Activated CD4-positive, alpha-beta T cell treated with anti-CD3 and anti-CD28 coated beads for 24 hours (primary cell): ENCODE measurements around the gene MCCD1.
"Not testable (repeated sequence)": the region's sequence is repeated elsewhere in the genome, so short reads cannot be mapped to it uniquely, and the experiment has no call there.

ENCODE experiments used
- DNase-seq, 2 donors: peaks; one replicate each; pipeline ENCODE4 v3.0.0-alpha.2; 2020; ENCODE audit warnings: low read depth in 2 of 2

Gene MCCD1

DNA sequence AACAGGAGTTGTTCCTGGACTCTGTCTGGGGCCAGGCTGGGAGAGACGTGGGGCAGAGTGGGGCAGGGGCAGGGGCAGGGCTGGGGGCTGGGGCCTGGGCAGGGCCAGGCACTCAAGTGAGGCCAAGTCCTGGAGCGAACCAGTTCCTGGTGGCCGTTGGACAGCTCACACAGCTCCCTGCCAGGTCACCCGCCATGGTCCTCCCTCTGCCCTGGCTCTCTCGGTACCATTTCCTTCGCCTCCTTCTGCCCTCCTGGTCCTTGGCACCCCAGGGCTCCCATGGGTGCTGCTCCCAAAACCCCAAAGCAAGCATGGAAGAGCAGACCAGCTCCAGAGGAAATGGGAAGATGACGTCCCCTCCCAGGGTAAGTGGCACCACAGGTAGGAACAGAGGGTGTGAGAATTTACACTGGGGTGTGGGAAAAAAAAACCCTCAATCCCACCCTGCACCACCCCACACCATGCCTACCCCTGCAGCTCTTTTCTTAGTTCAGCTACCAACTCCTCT, at the start of gene MCCD1:
MCCD1 (plus strand) TSS at position 142 of the 508 bp plus-strand sequence; CDS start at position 195, 53 bp downstream.
- DNase-seq = no peak

GRCh38 chr6:31479151-31479932, 49.4 kb upstream of the MCCD1 start:
- no peak for DNase-seq

DNA sequence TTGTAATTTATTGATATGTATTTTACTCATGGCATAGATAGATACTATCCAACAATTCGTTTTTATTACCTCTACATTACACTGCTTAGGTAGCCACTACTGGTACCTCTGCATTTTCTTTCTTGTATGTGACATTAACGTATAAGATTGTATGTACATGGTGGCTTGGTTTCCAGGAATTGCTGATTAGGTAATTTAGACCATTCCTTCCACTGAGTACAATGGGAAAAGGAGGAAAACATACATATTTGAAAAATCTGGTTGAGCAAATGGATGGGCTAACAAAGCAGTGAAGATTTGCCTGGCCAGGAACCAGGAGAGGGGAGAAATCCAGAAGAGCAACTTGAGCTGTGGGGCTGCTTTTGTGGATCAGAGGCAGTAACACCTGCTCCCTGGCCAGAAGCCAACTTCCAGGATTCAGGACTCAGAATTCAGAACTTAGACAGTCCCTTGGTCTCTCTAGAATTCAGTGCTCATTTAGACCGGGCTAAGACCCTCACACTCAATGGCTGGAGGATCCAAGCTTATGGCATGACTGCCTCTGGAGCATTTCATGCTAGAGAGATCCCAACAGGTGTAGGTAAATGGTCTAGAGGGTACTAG, 48.7 kb upstream of the MCCD1 start:
- DNase-seq = no peak

DNA sequence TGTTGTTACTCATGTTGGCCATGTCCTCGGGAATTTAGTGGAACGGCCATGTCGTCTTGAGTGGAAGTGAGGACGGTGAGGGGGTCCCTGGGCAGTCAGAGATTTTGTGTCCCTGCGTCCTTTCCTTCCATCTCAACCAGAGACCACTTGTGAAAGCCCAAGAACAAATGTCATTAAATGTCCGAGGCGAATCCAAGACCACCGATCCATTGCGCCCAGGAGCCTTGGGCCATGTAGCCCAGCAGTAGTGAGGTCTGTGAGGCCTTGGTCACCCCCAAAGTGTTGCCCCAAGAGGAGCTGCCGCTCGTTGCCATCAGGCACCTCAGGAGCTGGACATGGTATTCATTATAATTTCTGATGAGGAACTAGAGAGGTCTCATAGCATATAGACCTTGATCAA, 48.2 kb upstream of the MCCD1 start:
- no peak for DNase-seq

DNA sequence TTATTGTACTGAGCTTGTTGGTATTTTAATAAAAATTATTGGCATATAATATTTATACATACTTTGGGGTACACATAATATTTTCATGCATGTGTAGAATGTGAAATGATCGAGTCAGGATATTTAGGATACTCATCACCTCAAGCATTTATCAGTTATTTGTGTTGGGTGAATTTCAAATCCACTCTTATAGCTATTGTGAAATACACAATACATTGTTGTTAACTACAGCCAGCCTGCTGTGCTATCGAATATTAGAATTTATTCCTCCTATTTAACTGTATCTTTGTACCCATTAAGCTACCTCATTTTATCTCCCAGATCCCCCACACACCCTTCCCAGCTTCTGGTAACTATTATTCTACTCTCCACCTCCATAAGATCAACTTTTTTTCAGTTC, 45.4 kb upstream of the MCCD1 start:
- DNase-seq = no peak

DNA sequence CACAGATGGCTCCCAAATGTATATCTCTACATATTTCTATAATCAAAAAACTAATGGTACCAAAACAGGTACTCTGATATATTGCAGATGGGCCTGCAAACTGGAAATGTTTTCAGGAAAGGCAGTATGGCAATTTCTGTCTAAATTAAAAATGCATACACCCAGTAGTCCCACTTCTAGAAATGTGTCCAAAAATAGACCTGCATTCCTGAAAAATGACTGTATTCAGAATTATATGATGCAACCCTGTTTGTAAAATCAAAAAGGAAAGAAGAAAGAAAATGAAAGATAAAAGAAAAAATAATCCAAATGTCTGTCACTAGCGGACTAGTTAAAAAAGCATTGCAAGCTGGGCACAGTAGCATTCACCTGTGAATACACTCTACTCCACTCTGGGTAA, 43.7 kb upstream of the MCCD1 start:
- DNase-seq = no peak

DNA sequence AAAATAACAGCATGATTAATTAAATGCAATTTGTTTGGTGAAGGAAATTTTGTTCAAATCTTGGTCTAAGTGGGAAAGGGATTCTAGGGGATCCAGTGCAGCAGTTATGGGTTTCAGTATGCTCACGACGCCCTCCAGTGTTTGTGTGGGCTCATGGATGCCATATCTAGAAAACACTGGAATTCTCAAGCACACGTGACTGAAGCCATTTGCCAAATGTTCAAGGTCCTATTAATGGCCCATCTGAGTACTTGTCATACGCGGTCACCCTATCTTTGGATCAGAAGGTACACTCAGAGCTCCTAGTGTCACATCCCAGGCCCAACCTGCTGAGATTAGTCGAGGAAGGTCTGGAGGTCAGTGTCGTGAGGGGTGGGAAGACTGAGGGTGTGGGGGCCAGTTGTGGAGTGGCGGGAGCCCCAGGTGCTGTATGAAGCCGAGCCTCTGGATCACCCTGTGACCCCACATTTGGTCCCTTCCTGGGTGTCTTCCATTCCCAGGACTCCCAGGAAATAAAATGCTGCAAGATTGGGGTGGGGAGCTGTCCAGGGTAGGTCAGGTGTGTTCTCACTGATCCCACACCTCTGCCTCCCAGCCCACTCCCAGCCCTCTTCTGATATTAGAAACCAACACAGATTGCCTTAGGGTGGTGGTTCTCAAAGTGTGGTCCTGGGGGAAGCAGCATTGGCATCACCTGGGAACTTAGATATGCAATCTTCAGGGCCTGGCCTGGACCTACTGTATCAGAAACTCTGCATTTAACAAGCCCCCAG, 42.5 kb upstream of the MCCD1 start:
- not testable (repeated sequence) for DNase-seq

DNA sequence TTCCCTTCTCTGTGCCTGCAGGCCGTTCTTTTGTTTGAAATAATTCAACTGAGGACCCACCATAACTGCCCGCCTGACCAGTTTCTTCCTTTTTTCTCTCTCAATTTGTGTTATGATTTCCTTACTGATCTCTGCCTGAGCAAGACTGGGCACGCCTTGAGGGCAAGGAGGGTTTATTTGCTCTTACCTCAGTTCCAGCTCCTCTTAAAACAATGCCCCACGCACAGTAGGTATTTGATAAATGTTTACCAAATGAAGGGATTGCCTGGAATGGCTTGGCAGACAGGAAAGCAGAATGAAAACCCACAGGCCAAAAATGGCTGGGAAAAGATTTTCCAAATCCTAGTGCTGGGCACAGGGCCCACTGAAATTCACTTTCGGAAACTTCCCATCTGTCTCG, 41.1 kb upstream of the MCCD1 start:
- not testable (repeated sequence) for DNase-seq

- DNase-seq = no peak
These were observed 39.7 kb upstream of the MCCD1 start for GRCh38 chr6:31489086-31489485.

- DNase-seq = no peak
These were observed 38.5 kb upstream of the MCCD1 start for GRCh38 chr6:31490115-31490873.

- DNase-seq = not testable (repeated sequence)
These were observed 35.2 kb upstream of the MCCD1 start for GRCh38 chr6:31493550-31493874.

GRCh38 chr6:31493875-31494694, 34.7 kb upstream of the MCCD1 start:
- DNase-seq = peak; percentile 61 to 79

DNA sequence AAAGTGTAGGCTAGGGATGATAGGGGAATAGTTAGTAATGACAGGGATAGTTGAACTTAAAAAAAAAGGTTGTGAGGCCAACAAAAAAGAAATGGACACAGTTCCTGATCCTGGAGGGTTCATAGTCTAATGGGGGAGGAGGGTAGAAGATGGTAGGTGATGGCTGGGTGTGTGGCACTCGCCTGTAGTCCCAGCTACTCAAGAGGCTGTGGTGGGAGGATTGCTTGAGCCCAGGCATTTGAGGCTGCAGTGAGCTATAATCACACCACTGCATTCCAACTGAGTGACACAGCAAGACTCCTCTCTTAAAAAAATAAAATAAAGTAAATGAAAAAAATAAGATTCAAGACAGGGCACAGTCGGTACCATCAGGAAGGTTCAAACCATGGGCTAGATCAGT, 33.2 kb upstream of the MCCD1 start:
- no peak for DNase-seq

- DNase-seq = not testable (repeated sequence)
These were observed 31.9 kb upstream of the MCCD1 start for GRCh38 chr6:31496826-31497225.

GRCh38 chr6:31497531-31498476, 31.0 kb upstream of the MCCD1 start, which contains the start of gene MICB:
Gene MICB, plus strand, starts transcription at chr6:31498145. Its CDS starts 49 bp downstream, at chr6:31498194.
- peak; percentile 77 to 79 for DNase-seq

DNA sequence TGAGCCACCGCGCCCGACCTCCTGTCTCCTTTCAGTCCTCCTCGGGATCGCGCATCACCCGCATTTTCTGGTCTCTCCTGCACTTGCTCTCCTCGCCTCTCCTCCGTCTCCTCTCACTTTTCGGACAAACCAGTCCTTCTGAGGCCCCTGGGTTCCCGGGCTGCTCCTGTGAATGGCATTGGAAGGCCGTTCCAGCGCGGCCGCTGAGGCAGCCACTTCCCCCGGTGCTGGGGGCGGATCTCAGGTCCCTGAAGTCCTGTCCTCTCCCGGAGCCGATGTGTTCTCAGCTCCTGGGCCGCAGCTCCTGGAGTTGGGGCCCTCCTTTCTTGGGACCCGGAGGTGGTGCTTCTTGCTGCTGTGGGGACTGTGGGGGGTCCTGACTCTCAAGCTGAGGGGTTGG, 30.0 kb upstream of the MCCD1 start:
- no peak for DNase-seq

- not testable (repeated sequence) for DNase-seq
These were observed 29.1 kb upstream of the MCCD1 start for GRCh38 chr6:31499648-31500047.

- no peak for DNase-seq
These were observed 26.2 kb upstream of the MCCD1 start for GRCh38 chr6:31502586-31502985.

DNA sequence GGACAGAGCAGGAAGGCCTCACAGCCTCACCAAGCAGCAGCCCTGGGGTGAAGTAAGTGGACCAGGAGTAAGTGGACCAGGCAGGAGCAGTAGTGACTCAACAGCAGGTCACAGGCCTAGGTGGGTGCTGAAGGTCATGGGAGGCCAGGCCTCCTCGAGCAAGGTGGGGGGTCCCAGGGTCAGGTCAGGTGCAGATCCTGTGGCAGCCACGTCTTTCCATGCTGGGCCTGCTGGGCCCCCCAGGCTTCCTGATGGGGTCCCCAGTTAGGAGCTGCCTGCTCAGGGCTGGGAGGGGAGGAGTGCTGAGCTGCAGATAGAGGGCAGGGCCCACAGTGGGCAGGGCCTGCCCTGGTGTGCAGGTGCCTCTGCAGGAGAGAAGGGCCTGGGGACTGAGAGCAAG, 19.7 kb upstream of the MCCD1 start:
- not testable (repeated sequence) for DNase-seq

DNA sequence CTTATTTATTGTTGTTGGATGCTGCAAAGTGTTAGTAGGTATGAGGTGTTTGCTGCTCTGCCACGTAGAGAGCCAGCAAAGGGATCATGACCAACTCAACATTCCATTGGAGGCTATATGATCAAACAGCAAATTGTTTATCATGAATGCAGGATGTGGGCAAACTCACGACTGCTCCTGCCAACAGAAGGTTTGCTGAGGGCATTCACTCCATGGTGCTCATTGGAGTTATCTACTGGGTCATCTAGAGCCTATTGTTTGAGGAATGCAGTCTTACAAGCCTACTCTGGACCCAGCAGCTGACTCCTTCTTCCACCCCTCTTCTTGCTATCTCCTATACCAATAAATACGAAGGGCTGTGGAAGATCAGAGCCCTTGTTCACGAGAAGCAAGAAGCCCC, 18.8 kb upstream of the MCCD1 start:
- DNase-seq = no peak
